GM21390 (cell line): ENCODE results near the gene DMAC2.
"Not testable (repeated sequence)": the region's sequence is repeated elsewhere in the genome, so short reads cannot be mapped to it uniquely, and the experiment has no call there.

Experiments used
- ATAC-seq: cut with Tn5 transposase; IDR thresholded peaks from one replicate; pipeline ENCODE4 v1.9.1; 2021; ENCODE audit not compliant: unreplicated experiment

Gene DMAC2

GRCh38 chr19:41439441-41440222 lies at the start of gene DMAC2:
Gene DMAC2 (minus strand): TSS chr19:41439912. CDS start chr19:41439899, 13 bp downstream.
- peak; percentile 92 for ATAC-seq

- ATAC-seq: not testable (repeated sequence)
Observed at GRCh38 chr19:41486953-41487352, 47.2 kb upstream of the DMAC2 start.

GRCh38 chr19:41484822-41485221 lies 45.1 kb upstream of the DMAC2 start:
- ATAC-seq: no peak

GRCh38 chr19:41480336-41480735 lies 40.6 kb upstream of the DMAC2 start:
- ATAC-seq: no peak

GRCh38 chr19:41479757-41480191 lies 40.1 kb upstream of the DMAC2 start:
- ATAC-seq: no peak

GRCh38 chr19:41478875-41479756 lies 39.4 kb upstream of the DMAC2 start:
- ATAC-seq: no peak

GRCh38 chr19:41478171-41478570 lies 38.5 kb upstream of the DMAC2 start:
- no peak for ATAC-seq

GRCh38 chr19:41476583-41476982 lies 36.9 kb upstream of the DMAC2 start:
- ATAC-seq: no peak

- ATAC-seq: not testable (repeated sequence)
Observed at GRCh38 chr19:41463257-41464256, 23.8 kb upstream of the DMAC2 start.

GRCh38 chr19:41462497-41462896 lies 22.8 kb upstream of the DMAC2 start:
- ATAC-seq: no peak

GRCh38 chr19:41457241-41457640 lies 17.5 kb upstream of the DMAC2 start:
- peak; percentile 66 for ATAC-seq

- no peak for ATAC-seq
Observed at GRCh38 chr19:41456342-41456918, 16.7 kb upstream of the DMAC2 start.

GRCh38 chr19:41455936-41456335 lies 16.2 kb upstream of the DMAC2 start:
- no peak for ATAC-seq

- ATAC-seq: no peak
Observed at GRCh38 chr19:41452584-41453275, 13.0 kb upstream of the DMAC2 start.

- no peak for ATAC-seq
Observed at GRCh38 chr19:41449865-41450178, 10.1 kb upstream of the DMAC2 start.

GRCh38 chr19:41449079-41449864 lies 9.6 kb upstream of the DMAC2 start:
- no peak for ATAC-seq

GRCh38 chr19:41447732-41448332 lies 8.1 kb upstream of the DMAC2 start:
- ATAC-seq: no peak

- no peak for ATAC-seq
Observed at GRCh38 chr19:41445575-41445974, 5.9 kb upstream of the DMAC2 start.
